ENCODE data around the gene FBXO46.

FBXO46 gene

GRCh38 chr19:45730368-45731288 is at the start of gene FBXO46:
TSS of gene FBXO46 (minus strand) at chr19:45730896. CDS start at chr19:45713495, 17,401 bp downstream.
- H3K9ac ChIP-seq (ENCODE audit: low read length): peak within 1 kb of the TSS; percentile 82
- no peaks in the 10 kb centered on the region for H3K36me3 ChIP-seq (ENCODE audit: control insufficient read depth, insufficient read depth, low read length)
- no peaks in the 10 kb centered on the region for H3K27me3 ChIP-seq (ENCODE audit: control insufficient read depth, insufficient read depth, low read length)
- H3K4me1 ChIP-seq (ENCODE audit: control insufficient read depth, insufficient read depth, low read length): peaks cover 4% of the 10 kb centered on the region; the same call in 1 of the 2 replicates
- H3K27ac ChIP-seq (ENCODE audit: low read depth, low read length): peak within 1 kb of the TSS; percentile 33; the same call in 1 of the 2 replicates
- H3K9me3 ChIP-seq (ENCODE audit: control insufficient read depth, insufficient read depth, low read depth, low read length): no peaks in the 10 kb centered on the region
- peak within 1 kb of the TSS; percentile 88 for H3K4me3 ChIP-seq (ENCODE audit: low read depth, low read length)

- Histone ChIP-seq H3K36me3 (ENCODE audit: control insufficient read depth, insufficient read depth, low read length) (peaks cover 23% of the 10 kb centered on the region), H3K9me3 (ENCODE audit: control insufficient read depth, insufficient read depth, low read depth, low read length) (no peaks in the 10 kb centered on the region), H3K4me3 (ENCODE audit: low read depth, low read length) (peak overlapping the region; percentile 50), H3K27me3 (ENCODE audit: control insufficient read depth, insufficient read depth, low read length) (peaks cover 14% of the 10 kb centered on the region), H3K27ac (ENCODE audit: low read depth, low read length) (no peak overlapping the region), H3K9ac (ENCODE audit: low read length) (no peak overlapping the region), H3K4me1 (ENCODE audit: control insufficient read depth, insufficient read depth, low read length) (peaks cover 31% of the 10 kb centered on the region)
These were observed 49.4 kb upstream of the FBXO46 start for GRCh38 chr19:45780146-45780447.

GRCh38 chr19:45779231-45780145 is 48.8 kb upstream of the FBXO46 start:
- peaks cover 17% of the 10 kb centered on the region for H3K36me3 ChIP-seq (ENCODE audit: control insufficient read depth, insufficient read depth, low read length)
- H3K9me3 ChIP-seq (ENCODE audit: control insufficient read depth, insufficient read depth, low read depth, low read length): no peaks in the 10 kb centered on the region
- H3K4me3 ChIP-seq (ENCODE audit: low read depth, low read length): peak overlapping the region; percentile 65
- peaks cover 14% of the 10 kb centered on the region for H3K27me3 ChIP-seq (ENCODE audit: control insufficient read depth, insufficient read depth, low read length)
- no peak overlapping the region for H3K27ac ChIP-seq (ENCODE audit: low read depth, low read length)
- H3K4me1 ChIP-seq (ENCODE audit: control insufficient read depth, insufficient read depth, low read length): peaks cover 31% of the 10 kb centered on the region
- H3K9ac ChIP-seq (ENCODE audit: low read length): peak overlapping the region; percentile 50

GRCh38 chr19:45778010-45778661 is 47.4 kb upstream of the FBXO46 start:
- Histone ChIP-seq H3K27me3 (ENCODE audit: control insufficient read depth, insufficient read depth, low read length) (peaks cover 14% of the 10 kb centered on the region), H3K9ac (ENCODE audit: low read length) (no peak overlapping the region), H3K27ac (ENCODE audit: low read depth, low read length) (no peak overlapping the region), H3K9me3 (ENCODE audit: control insufficient read depth, insufficient read depth, low read depth, low read length) (no peaks in the 10 kb centered on the region), H3K4me1 (ENCODE audit: control insufficient read depth, insufficient read depth, low read length) (peaks cover 25% of the 10 kb centered on the region), H3K4me3 (ENCODE audit: low read depth, low read length) (no peak overlapping the region), H3K36me3 (ENCODE audit: control insufficient read depth, insufficient read depth, low read length) (peaks cover 21% of the 10 kb centered on the region)

GRCh38 chr19:45777395-45777961 is 46.8 kb upstream of the FBXO46 start:
- peaks cover 20% of the 10 kb centered on the region for H3K4me1 ChIP-seq (ENCODE audit: control insufficient read depth, insufficient read depth, low read length)
- H3K4me3 ChIP-seq (ENCODE audit: low read depth, low read length): no peak overlapping the region
- no peaks in the 10 kb centered on the region for H3K9me3 ChIP-seq (ENCODE audit: control insufficient read depth, insufficient read depth, low read depth, low read length)
- peaks cover 14% of the 10 kb centered on the region for H3K27me3 ChIP-seq (ENCODE audit: control insufficient read depth, insufficient read depth, low read length)
- no peak overlapping the region for H3K27ac ChIP-seq (ENCODE audit: low read depth, low read length)
- H3K9ac ChIP-seq (ENCODE audit: low read length): no peak overlapping the region
- H3K36me3 ChIP-seq (ENCODE audit: control insufficient read depth, insufficient read depth, low read length): peaks cover 23% of the 10 kb centered on the region

GRCh38 chr19:45774765-45775164 is 44.1 kb upstream of the FBXO46 start:
- peaks cover 8% of the 10 kb centered on the region for H3K4me1 ChIP-seq (ENCODE audit: control insufficient read depth, insufficient read depth, low read length)
- H3K9ac ChIP-seq (ENCODE audit: low read length): no peak overlapping the region
- H3K36me3 ChIP-seq (ENCODE audit: control insufficient read depth, insufficient read depth, low read length): peaks cover 27% of the 10 kb centered on the region
- no peaks in the 10 kb centered on the region for H3K9me3 ChIP-seq (ENCODE audit: control insufficient read depth, insufficient read depth, low read depth, low read length)
- no peak overlapping the region for H3K4me3 ChIP-seq (ENCODE audit: low read depth, low read length)
- H3K27ac ChIP-seq (ENCODE audit: low read depth, low read length): no peak overlapping the region
- peaks cover 2% of the 10 kb centered on the region for H3K27me3 ChIP-seq (ENCODE audit: control insufficient read depth, insufficient read depth, low read length)

- H3K4me3 ChIP-seq (ENCODE audit: low read depth, low read length): no peak overlapping the region
- H3K9ac ChIP-seq (ENCODE audit: low read length): no peak overlapping the region
- no peaks in the 10 kb centered on the region for H3K27me3 ChIP-seq (ENCODE audit: control insufficient read depth, insufficient read depth, low read length)
- peaks cover 27% of the 10 kb centered on the region for H3K36me3 ChIP-seq (ENCODE audit: control insufficient read depth, insufficient read depth, low read length)
- H3K27ac ChIP-seq (ENCODE audit: low read depth, low read length): no peak overlapping the region
- no peaks in the 10 kb centered on the region for H3K9me3 ChIP-seq (ENCODE audit: control insufficient read depth, insufficient read depth, low read depth, low read length)
- peaks cover 7% of the 10 kb centered on the region; the same call in 1 of the 2 replicates for H3K4me1 ChIP-seq (ENCODE audit: control insufficient read depth, insufficient read depth, low read length)
These were observed 42.7 kb upstream of the FBXO46 start for GRCh38 chr19:45773384-45773783.

GRCh38 chr19:45772912-45773311 is 42.2 kb upstream of the FBXO46 start:
- Histone ChIP-seq H3K4me3 (ENCODE audit: low read depth, low read length) (no peak overlapping the region), H3K27me3 (ENCODE audit: control insufficient read depth, insufficient read depth, low read length) (no peaks in the 10 kb centered on the region), H3K9me3 (ENCODE audit: control insufficient read depth, insufficient read depth, low read depth, low read length) (no peaks in the 10 kb centered on the region), H3K4me1 (ENCODE audit: control insufficient read depth, insufficient read depth, low read length) (peaks cover 7% of the 10 kb centered on the region; the same call in 1 of the 2 replicates), H3K9ac (ENCODE audit: low read length) (no peak overlapping the region), H3K36me3 (ENCODE audit: control insufficient read depth, insufficient read depth, low read length) (peaks cover 25% of the 10 kb centered on the region), H3K27ac (ENCODE audit: low read depth, low read length) (no peak overlapping the region)

- no peak overlapping the region for H3K9ac ChIP-seq (ENCODE audit: low read length)
- peaks cover 7% of the 10 kb centered on the region; the same call in 1 of the 2 replicates for H3K4me1 ChIP-seq (ENCODE audit: control insufficient read depth, insufficient read depth, low read length)
These were observed 41.6 kb upstream of the FBXO46 start for GRCh38 chr19:45772130-45772840.

More at GRCh38 chr19:45772130-45772840, 41.6 kb upstream of the FBXO46 start:
- H3K36me3 ChIP-seq (ENCODE audit: control insufficient read depth, insufficient read depth, low read length): peaks cover 18% of the 10 kb centered on the region
- no peak overlapping the region for H3K27ac ChIP-seq (ENCODE audit: low read depth, low read length)
- H3K4me3 ChIP-seq (ENCODE audit: low read depth, low read length): no peak overlapping the region
- H3K27me3 ChIP-seq (ENCODE audit: control insufficient read depth, insufficient read depth, low read length): no peaks in the 10 kb centered on the region
- H3K9me3 ChIP-seq (ENCODE audit: control insufficient read depth, insufficient read depth, low read depth, low read length): no peaks in the 10 kb centered on the region

Data from HUES6 (cell line).